CD4-positive, CD25-positive, alpha-beta regulatory T cell (primary cell): Measurements from ENCODE around the gene EME2. TPM values are rescaled to one million over a fixed set of nuclear protein-coding genes. Genes with fewer than 3 reads are reported as not detected.

Source experiments
- ATAC-seq, 2 donors: fragments of 150-1000 bp; cut with Tn5 transposase; one replicate each; pipeline ENCODE4 v1.10.0; 2021; ENCODE audit warnings: low read depth in 2 of 2, moderate number of reproducible peaks in 2 of 2, moderate library complexity in 1 of 2
- DNase-seq, 3 donors: peaks; one replicate each; pipeline versions ENCODE4 v3.0.0 to v3.0.0-alpha.2; 2012 to 2022; ENCODE audit warnings: mixed read lengths in 1 of 3
- H3K27ac ChIP-seq: one replicate; pipeline ENCODE4 v1.7.0; 2013; ENCODE audit warnings: mild to moderate bottlenecking, low read length; ENCODE audit not compliant: insufficient read depth, poor library complexity, severe bottlenecking
- H3K27me3 ChIP-seq: one replicate; pipeline ENCODE4 v1.7.0; 2013; ENCODE audit warnings: low read length; ENCODE audit not compliant: control insufficient read depth, insufficient read depth
- H3K36me3 ChIP-seq: one replicate; pipeline ENCODE4 v1.7.0; 2013; ENCODE audit warnings: mild to moderate bottlenecking, low read length, moderate library complexity; ENCODE audit not compliant: control insufficient read depth, insufficient read depth
- H3K4me1 ChIP-seq: 2 replicates; pipeline ENCODE4 v1.7.0; 2013; ENCODE audit warnings: mild to moderate bottlenecking, low read length; ENCODE audit not compliant: insufficient read depth, control insufficient read depth, poor library complexity, severe bottlenecking
- H3K4me3 ChIP-seq: one replicate; pipeline ENCODE4 v1.7.0; 2013; ENCODE audit warnings: low read depth, mild to moderate bottlenecking, low read length, moderate library complexity
- H3K9me3 ChIP-seq, 2 experiments: 1 replicate in 1 of 2; 2 replicates in 1 of 2; pipeline ENCODE4 v1.7.0; 2013; ENCODE audit warnings: low read length in 2 of 2, mild to moderate bottlenecking in 1 of 2, moderate library complexity in 1 of 2; ENCODE audit not compliant: control insufficient read depth in 2 of 2
- H3K27ac Mint-ChIP-seq, 3 donors: one replicate each; pipeline ENCODE4 v1.8.0; 2020 to 2022; ENCODE audit warnings: mild to moderate bottlenecking in 3 of 3, mixed read lengths in 3 of 3, moderate library complexity in 2 of 3
- H3K27me3 Mint-ChIP-seq: one replicate; pipeline ENCODE4 v1.8.0; 2022; ENCODE audit warnings: mild to moderate bottlenecking, mixed read lengths
- H3K36me3 Mint-ChIP-seq: one replicate; pipeline ENCODE4 v1.8.0; 2020; ENCODE audit warnings: mixed read lengths
- H3K4me1 Mint-ChIP-seq, 4 donors: one replicate each; pipeline ENCODE4 v1.8.0; 2020 to 2022; ENCODE audit warnings: mixed read lengths in 4 of 4, mild to moderate bottlenecking in 1 of 4
- H3K4me3 Mint-ChIP-seq, 4 donors: one replicate each; pipeline ENCODE4 v1.8.0; 2020 to 2022; ENCODE audit warnings: mild to moderate bottlenecking in 4 of 4, mixed read lengths in 4 of 4, moderate library complexity in 3 of 4
- H3K9me3 Mint-ChIP-seq, 7 donors: one replicate each; pipeline ENCODE4 v1.8.0; 2020 to 2022; ENCODE audit warnings: mixed read lengths in 7 of 7, mild to moderate bottlenecking in 3 of 7, moderate library complexity in 2 of 7
- polyA plus RNA-seq, 4 donors: library from polyadenylated mRNA; unstranded; fragments of 300-500 nt; fragmentation: Illumina TruSeq; gene quantifications; one replicate each; pipeline ENCODE4 v1.2.3, GENCODE V29; 2021
- total RNA-seq: library from RNA; stranded (reverse); gene quantifications from one replicate; pipeline ENCODE4 v1.2.3, GENCODE V29; 2022

The EME2 gene
- total and polyA plus RNA-seq, 5 donors from 2014 or later, result 0.57 to 19.0 (median 0.69) TPM

- Histone ChIP-seq H3K4me3 (no peak overlapping the region), H3K27ac (no peak overlapping the region), H3K4me1 (peaks cover 38% of the 10 kb centered on the region), H3K36me3 (peaks cover 10% of the 10 kb centered on the region), H3K27me3 (no peaks in the 10 kb centered on the region), H3K9me3 (no peaks in the 10 kb centered on the region)
- ATAC-seq (no peak), DNase-seq (peak in 1 of 3 donors; percentile 20)
- Mint-ChIP-seq H3K9me3 (no peaks in the 10 kb centered on the region), H3K4me1 (peaks cover 11 to 39% (median 20%) of the 10 kb centered on the region in 4 donors), H3K27ac (peak overlapping the region in 1 of 3 donors; percentile 69), H3K36me3 (no peaks in the 10 kb centered on the region), H3K27me3 (no peaks in the 10 kb centered on the region), H3K4me3 (peak overlapping the region; percentile 13 to 89 (median 66))
Measured at GRCh38 chr16:1823821-1824220, 51.2 kb downstream of the EME2 start.

GRCh38 chr16:1825381-1825863, 52.8 kb downstream of the EME2 start:
- Histone ChIP-seq H3K9me3 (no peaks in the 10 kb centered on the region), H3K27me3 (no peaks in the 10 kb centered on the region), H3K36me3 (peaks cover 10% of the 10 kb centered on the region), H3K4me3 (peak overlapping the region; percentile 64), H3K27ac (peak overlapping the region; percentile 69), H3K4me1 (peaks cover 46% of the 10 kb centered on the region)
- Mint-ChIP-seq H3K27ac (peak overlapping the region in 2 of 3 donors; percentile 72 to 86), H3K9me3 (no peaks in the 10 kb centered on the region), H3K4me1 (peaks cover 18 to 49% (median 32%) of the 10 kb centered on the region in 4 donors), H3K36me3 (no peaks in the 10 kb centered on the region), H3K4me3 (peak overlapping the region; percentile 84 to 87 (median 84)), H3K27me3 (no peaks in the 10 kb centered on the region)
- no peak for ATAC-seq
- no peak for DNase-seq

Other genes starting within 250 kb of the EME2 start
- gene TMEM204, start 239.1 kb upstream of the EME2 start, total RNA-seq, result 25.8 TPM
- 10 to 100 TPM; 59.8 to 97.4 (median 69.1) TPM for gene TMEM204, start 239.1 kb upstream of the EME2 start, polyA plus RNA-seq
- 2.5 TPM for gene IFT140, start 160.7 kb upstream of the EME2 start, total RNA-seq
- gene IFT140, start 160.7 kb upstream of the EME2 start, polyA plus RNA-seq, result 1 to 10 TPM; 1.1 to 2.0 (median 1.5) TPM
- 30.5 TPM for gene CRAMP1, start 160.4 kb upstream of the EME2 start, total RNA-seq
- 1 to 10 TPM in 2 of 4 donors, under 1 TPM in 2; 0.49 to 1.6 (median 1.1) TPM for gene CRAMP1, start 160.4 kb upstream of the EME2 start, polyA plus RNA-seq
- gene JPT2, start 94.5 kb upstream of the EME2 start, total RNA-seq, result 13.7 TPM
- gene JPT2, start 94.5 kb upstream of the EME2 start, polyA plus RNA-seq, result 10 to 100 TPM in 2 of 4 donors, 1 to 10 TPM in 2; 9.7 to 13.9 (median 10.2) TPM
- 222 TPM for gene MAPK8IP3, start 66.6 kb upstream of the EME2 start, total RNA-seq
- gene MAPK8IP3, start 66.6 kb upstream of the EME2 start, polyA plus RNA-seq, result 1 to 10 TPM in 3 of 4 donors, under 1 TPM in 1; 0.79 to 2.2 (median 1.2) TPM
- 45.1 TPM for gene NME3, start 1.3 kb upstream of the EME2 start, total RNA-seq
- 100 to 1,000 TPM in 1 of 4 donors, 10 to 100 TPM in 3; 63.8 to 101 (median 75.0) TPM for gene NME3, start 1.3 kb upstream of the EME2 start, polyA plus RNA-seq
- gene MRPS34, start 324 bp downstream of the EME2 start, total RNA-seq, result 46.5 TPM
- 100 to 1,000 TPM; 143 to 176 (median 155) TPM for gene MRPS34, start 324 bp downstream of the EME2 start, polyA plus RNA-seq
- gene SPSB3, start 9.8 kb downstream of the EME2 start, total RNA-seq, result 85.2 TPM
- 10 to 100 TPM; 61.1 to 72.3 (median 70.8) TPM for gene SPSB3, start 9.8 kb downstream of the EME2 start, polyA plus RNA-seq
- 41.6 TPM for gene NUBP2, start 10.2 kb downstream of the EME2 start, total RNA-seq
- 100 to 1,000 TPM in 1 of 4 donors, 10 to 100 TPM in 3; 88.8 to 104 (median 96.6) TPM for gene NUBP2, start 10.2 kb downstream of the EME2 start, polyA plus RNA-seq
- 0.84 TPM for gene IGFALS, start 20.9 kb downstream of the EME2 start, total RNA-seq
- gene IGFALS, start 20.9 kb downstream of the EME2 start, polyA plus RNA-seq, result under 1 TPM in 1 of 4 donors, not detected in 3; 0.24 TPM
- 36.1 TPM for gene HAGH, start 54.0 kb downstream of the EME2 start, total RNA-seq
- 10 to 100 TPM; 42.1 to 69.1 (median 48.9) TPM for gene HAGH, start 54.0 kb downstream of the EME2 start, polyA plus RNA-seq
- gene FAHD1, start 54.4 kb downstream of the EME2 start, total RNA-seq, result 4.5 TPM
- gene FAHD1, start 54.4 kb downstream of the EME2 start, polyA plus RNA-seq, result 10 to 100 TPM; 16.3 to 25.8 (median 22.4) TPM
- gene MEIOB, start 99.4 kb downstream of the EME2 start, total RNA-seq, result not detected
- not detected for gene MEIOB, start 99.4 kb downstream of the EME2 start, polyA plus RNA-seq
- gene HS3ST6, start 145.6 kb downstream of the EME2 start, total RNA-seq, result not detected
- gene HS3ST6, start 145.6 kb downstream of the EME2 start, polyA plus RNA-seq, result not detected
- gene MSRB1, start 170.4 kb downstream of the EME2 start, total RNA-seq, result 8.3 TPM
- 10 to 100 TPM; 25.0 to 50.9 (median 32.8) TPM for gene MSRB1, start 170.4 kb downstream of the EME2 start, polyA plus RNA-seq
- gene RPL3L, start 181.9 kb downstream of the EME2 start, total RNA-seq, result not detected
- not detected for gene RPL3L, start 181.9 kb downstream of the EME2 start, polyA plus RNA-seq
- gene NDUFB10, start 186.7 kb downstream of the EME2 start, total RNA-seq, result 65.1 TPM
- 100 to 1,000 TPM; 192 to 288 (median 204) TPM for gene NDUFB10, start 186.7 kb downstream of the EME2 start, polyA plus RNA-seq
- 2,223 TPM for gene RPS2, start 192.0 kb downstream of the EME2 start, total RNA-seq
- gene RPS2, start 192.0 kb downstream of the EME2 start, polyA plus RNA-seq, result 1,000 to 10,000 TPM; 4,615 to 6,441 (median 5,598) TPM
- gene RNF151, start 194.0 kb downstream of the EME2 start, total RNA-seq, result not detected
- gene RNF151, start 194.0 kb downstream of the EME2 start, polyA plus RNA-seq, result not detected
- gene TBL3, start 199.2 kb downstream of the EME2 start, total RNA-seq, result 25.3 TPM
- 10 to 100 TPM; 48.0 to 60.0 (median 53.9) TPM for gene TBL3, start 199.2 kb downstream of the EME2 start, polyA plus RNA-seq
- 0.47 TPM for gene NOXO1, start 208.7 kb downstream of the EME2 start, total RNA-seq
- gene NOXO1, start 208.7 kb downstream of the EME2 start, polyA plus RNA-seq, result under 1 TPM in 2 of 4 donors, not detected in 2; 0.16 to 0.35 TPM
- gene GFER, start 211.4 kb downstream of the EME2 start, total RNA-seq, result 18.4 TPM
- 10 to 100 TPM; 30.5 to 45.5 (median 36.5) TPM for gene GFER, start 211.4 kb downstream of the EME2 start, polyA plus RNA-seq
- gene SYNGR3, start 217.2 kb downstream of the EME2 start, total RNA-seq, result 3.2 TPM
- 1 to 10 TPM in 2 of 4 donors, under 1 TPM in 1, not detected in 1; 0.82 to 1.8 (median 1.1) TPM for gene SYNGR3, start 217.2 kb downstream of the EME2 start, polyA plus RNA-seq
- 48.2 TPM for gene ZNF598, start 237.0 kb downstream of the EME2 start, total RNA-seq
- 1 to 10 TPM; 1.8 to 3.1 (median 2.9) TPM for gene ZNF598, start 237.0 kb downstream of the EME2 start, polyA plus RNA-seq
- not detected for gene NPW, start 247.0 kb downstream of the EME2 start, total RNA-seq
- not detected for gene NPW, start 247.0 kb downstream of the EME2 start, polyA plus RNA-seq